SJSA1 (cell line): ENCODE results near the gene KCNAB1. TPM values are rescaled to one million over a fixed set of nuclear protein-coding genes. Genes with fewer than 3 reads are reported as not detected.
A peak's percentile ranks its signal among the peaks of the same experiment; 100 is the strongest.

Source experiments
- DNase-seq, 2 experiments: peaks; one replicate each; pipeline ENCODE4 v3.0.0-alpha.2; 2015 to 2020; ENCODE audit warnings: low spot score in 2 of 2, low read depth in 1 of 2
- H3K27ac ChIP-seq: fragments of 250-450 bp; sonication (Bioruptor Pico); 2 replicates; pipeline ENCODE4 v1.5.1; 2020; ENCODE audit warnings: mild to moderate bottlenecking, moderate library complexity
- H3K27me3 ChIP-seq: fragments of 250-450 bp; sonication (Bioruptor Pico); replicated peaks from 2 replicates; pipeline ENCODE4 v1.5.1; 2020; ENCODE audit warnings: mild to moderate bottlenecking, moderate library complexity
- H3K36me3 ChIP-seq: fragments of 250-450 bp; sonication (Bioruptor Pico); 2 replicates; pipeline ENCODE4 v1.5.1; 2020; ENCODE audit warnings: mild to moderate bottlenecking
- H3K4me1 ChIP-seq: fragments of 250-450 bp; sonication (Bioruptor Pico); replicated peaks from 2 replicates; pipeline ENCODE4 v1.6.1; 2021; ENCODE audit warnings: mild to moderate bottlenecking
- H3K4me3 ChIP-seq: fragments of 250-450 bp; sonication (Bioruptor Pico); 2 replicates; pipeline ENCODE4 v1.5.1; 2020; ENCODE audit warnings: mild to moderate bottlenecking
- H3K9me3 ChIP-seq: fragments of 250-450 bp; sonication (Bioruptor Pico); replicated peaks from 2 replicates; pipeline ENCODE4 v1.5.1; 2020; ENCODE audit warnings: mild to moderate bottlenecking
- total RNA-seq: library from RNA; depleted of rRNA; stranded (reverse); fragments of >200 nt; shearing (Covaris generic); gene quantifications from 2 replicates; pipeline ENCODE4 v1.2.3, GENCODE V29; 2014

KCNAB1 gene
- total RNA-seq, 1 experiment from 2014 or later: 1.6 TPM

DNA sequence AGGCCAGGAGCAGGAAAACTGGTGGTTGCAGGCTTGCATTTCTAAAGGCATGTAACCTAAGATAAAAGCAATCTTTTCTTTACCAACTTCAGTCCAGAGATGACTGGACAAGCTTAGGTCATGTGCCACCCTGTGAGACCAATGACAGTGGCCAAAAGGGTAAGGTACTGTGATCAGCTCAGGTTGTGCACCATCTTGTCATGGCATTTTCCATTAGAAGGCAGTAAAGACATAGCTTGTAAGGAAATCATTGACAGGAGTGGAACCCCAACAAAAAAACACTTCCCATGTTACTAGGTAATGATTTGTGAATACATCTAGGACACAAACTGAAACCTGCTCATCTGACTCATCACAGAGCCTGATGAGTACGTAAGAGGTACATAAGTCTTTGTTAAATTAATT, 399.4 kb downstream of the KCNAB1 start:
- Histone ChIP-seq H3K4me1 (peaks cover 35% of the 10 kb centered on the region), H3K27me3 (no peaks in the 10 kb centered on the region), H3K9me3 (peaks cover 4% of the 10 kb centered on the region), H3K27ac (no peak overlapping the region), H3K4me3 (no peak overlapping the region), H3K36me3 (peaks cover 5% of the 10 kb centered on the region)
- DNase-seq: no peak

DNA sequence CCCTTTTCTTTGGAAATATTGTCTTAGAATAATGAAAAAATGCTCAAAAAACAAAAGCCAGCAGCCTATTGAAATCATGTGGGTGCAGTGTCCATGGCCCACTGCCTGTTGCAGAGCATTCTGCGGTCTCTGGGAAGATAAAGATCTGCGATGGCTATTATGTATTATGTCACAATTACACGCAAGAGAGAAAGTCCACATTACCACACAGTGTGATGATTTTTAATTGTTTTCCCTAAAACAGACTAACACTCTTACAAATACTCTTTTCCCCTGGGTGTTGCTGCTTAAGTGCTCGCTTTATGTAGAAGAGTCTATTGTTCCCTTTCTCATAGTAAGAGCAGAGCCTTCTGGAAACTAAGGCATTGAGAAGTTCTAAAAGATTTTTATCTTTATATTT, 402.3 kb downstream of the KCNAB1 start:
- Histone ChIP-seq H3K27me3 (no peaks in the 10 kb centered on the region), H3K4me3 (no peak overlapping the region), H3K36me3 (peaks cover 5% of the 10 kb centered on the region), H3K4me1 (peaks cover 39% of the 10 kb centered on the region), H3K9me3 (peaks cover 4% of the 10 kb centered on the region), H3K27ac (peak overlapping the region; percentile 72)
- peak in 1 of 2 experiments; percentile 59 for DNase-seq

DNA sequence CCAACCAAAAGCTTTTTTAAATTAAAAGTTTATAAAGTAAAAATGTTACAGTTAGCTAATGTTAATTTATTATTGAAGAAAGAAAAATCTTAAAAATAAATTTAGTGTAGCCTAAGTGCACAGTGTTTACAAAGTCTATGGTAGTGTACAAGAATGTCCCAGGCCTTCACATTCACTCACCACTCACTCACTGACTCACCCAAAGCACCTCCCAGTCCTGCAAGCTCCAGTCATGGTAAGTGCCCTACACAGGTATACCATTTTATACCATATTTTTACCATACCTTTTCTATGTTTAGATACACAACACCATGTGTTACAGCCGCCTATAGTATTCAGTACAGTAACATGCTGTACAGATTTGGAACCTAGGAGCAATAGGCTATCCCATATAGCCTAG, 405.4 kb downstream of the KCNAB1 start:
- peak overlapping the region; percentile 12; the same call in 1 of the 2 replicates for H3K27ac ChIP-seq
- no peak overlapping the region for H3K4me3 ChIP-seq
- DNase-seq: no peak
- peaks cover 5% of the 10 kb centered on the region for H3K36me3 ChIP-seq
- H3K9me3 ChIP-seq: peaks cover 4% of the 10 kb centered on the region
- peaks cover 39% of the 10 kb centered on the region for H3K4me1 ChIP-seq
- H3K27me3 ChIP-seq: no peaks in the 10 kb centered on the region

DNA sequence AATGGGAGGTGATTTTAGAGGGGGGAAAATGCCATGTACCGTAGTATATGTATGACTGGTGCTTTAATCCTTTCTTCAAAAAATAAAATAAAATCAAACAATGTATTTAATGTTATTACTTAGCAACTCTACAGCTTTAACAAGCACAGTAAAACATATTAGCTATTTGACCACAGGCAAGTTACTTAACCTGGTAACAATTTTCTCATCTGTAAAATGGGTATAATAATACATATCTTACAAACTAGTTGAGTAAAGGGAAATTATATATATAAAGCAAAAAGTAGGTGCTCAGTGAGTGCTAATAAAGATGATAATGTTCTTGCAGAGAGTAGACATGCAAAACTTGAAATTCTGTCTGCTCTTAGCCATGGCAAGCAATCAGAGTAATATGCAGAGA, 406.7 kb downstream of the KCNAB1 start:
- no peak for DNase-seq
- H3K27me3 ChIP-seq: no peaks in the 10 kb centered on the region
- no peak overlapping the region for H3K4me3 ChIP-seq

DNA sequence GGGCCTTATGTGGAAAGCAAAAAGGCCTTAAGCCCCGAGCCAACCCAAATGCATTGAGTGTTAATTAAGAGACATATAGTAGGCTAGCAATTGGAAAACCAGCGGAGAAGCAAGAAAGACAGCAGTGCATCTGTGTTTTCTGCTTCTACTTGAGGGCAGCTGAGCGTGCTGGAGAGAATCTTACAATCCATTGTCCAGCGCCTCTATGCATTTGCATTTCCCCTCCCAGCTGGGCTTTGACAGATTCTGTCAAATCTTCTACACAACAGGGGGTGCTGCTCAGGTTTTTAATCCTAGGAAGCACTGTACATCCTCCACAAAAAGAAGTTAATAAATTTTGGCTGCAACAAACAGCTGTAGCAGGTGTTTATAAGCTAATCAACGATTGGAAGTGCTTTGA, 410.6 kb downstream of the KCNAB1 start:
- H3K36me3 ChIP-seq: no peaks in the 10 kb centered on the region; the same call in 1 of the 2 replicates
- DNase-seq: no peak
- no peaks in the 10 kb centered on the region for H3K27me3 ChIP-seq
- no peak overlapping the region for H3K27ac ChIP-seq
- no peak overlapping the region for H3K4me3 ChIP-seq
- H3K4me1 ChIP-seq: peaks cover 41% of the 10 kb centered on the region
- H3K9me3 ChIP-seq: no peaks in the 10 kb centered on the region

More for the DNA sequence above, 406.7 kb downstream of the KCNAB1 start:
- Histone ChIP-seq H3K27ac (no peak overlapping the region), H3K9me3 (peaks cover 4% of the 10 kb centered on the region), H3K4me1 (peaks cover 38% of the 10 kb centered on the region), H3K36me3 (peaks cover 5% of the 10 kb centered on the region)

DNA sequence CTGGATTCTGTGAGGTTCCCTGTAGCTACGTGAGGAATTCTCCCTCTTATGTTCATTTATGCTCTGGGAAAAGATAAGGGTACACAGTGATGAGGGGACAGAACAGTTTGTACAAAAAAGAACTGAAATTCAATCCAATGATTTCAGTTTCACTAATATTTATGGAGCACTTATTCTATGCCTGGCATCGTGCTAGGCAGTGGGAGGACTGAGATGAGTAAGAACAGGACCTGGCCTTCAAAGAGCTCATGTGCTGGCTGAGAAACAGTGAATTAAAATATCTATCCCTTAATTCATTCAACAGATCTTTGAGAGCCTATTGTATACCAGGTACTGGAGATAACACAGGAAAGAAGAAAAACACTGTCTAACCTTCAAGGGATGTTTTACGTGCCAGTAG, 412.4 kb downstream of the KCNAB1 start:
- Histone ChIP-seq H3K27ac (peak overlapping the region; percentile 82), H3K4me3 (no peak overlapping the region), H3K9me3 (no peaks in the 10 kb centered on the region), H3K27me3 (no peaks in the 10 kb centered on the region), H3K4me1 (peaks cover 54% of the 10 kb centered on the region), H3K36me3 (no peaks in the 10 kb centered on the region; the same call in 1 of the 2 replicates)
- DNase-seq: no peak

DNA sequence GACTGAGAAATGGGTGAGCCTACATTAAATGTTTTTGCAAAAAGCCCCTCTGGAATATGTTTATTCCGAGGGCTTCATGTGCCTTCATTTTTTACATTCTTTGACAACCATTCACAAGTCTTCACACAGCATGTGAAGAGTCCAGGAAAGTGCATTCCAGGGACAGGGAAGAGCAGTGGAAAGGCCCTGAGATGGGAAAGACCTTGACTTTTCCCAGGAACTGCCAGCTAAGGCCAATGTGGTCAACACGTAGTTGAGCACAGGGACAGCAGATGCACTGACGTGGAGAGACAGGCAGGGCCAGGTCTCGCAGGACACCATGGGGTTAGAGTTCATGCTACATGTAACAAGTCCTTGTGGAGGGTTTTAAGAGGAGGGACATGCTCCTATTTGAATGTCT, 412.8 kb downstream of the KCNAB1 start:
- DNase-seq: peak; percentile 70 to 85
- H3K4me1 ChIP-seq: peaks cover 58% of the 10 kb centered on the region
- H3K9me3 ChIP-seq: no peaks in the 10 kb centered on the region
- H3K36me3 ChIP-seq: peaks cover 1% of the 10 kb centered on the region
- H3K4me3 ChIP-seq: no peak overlapping the region
- peak overlapping the region; percentile 82 for H3K27ac ChIP-seq
- H3K27me3 ChIP-seq: no peaks in the 10 kb centered on the region

DNA sequence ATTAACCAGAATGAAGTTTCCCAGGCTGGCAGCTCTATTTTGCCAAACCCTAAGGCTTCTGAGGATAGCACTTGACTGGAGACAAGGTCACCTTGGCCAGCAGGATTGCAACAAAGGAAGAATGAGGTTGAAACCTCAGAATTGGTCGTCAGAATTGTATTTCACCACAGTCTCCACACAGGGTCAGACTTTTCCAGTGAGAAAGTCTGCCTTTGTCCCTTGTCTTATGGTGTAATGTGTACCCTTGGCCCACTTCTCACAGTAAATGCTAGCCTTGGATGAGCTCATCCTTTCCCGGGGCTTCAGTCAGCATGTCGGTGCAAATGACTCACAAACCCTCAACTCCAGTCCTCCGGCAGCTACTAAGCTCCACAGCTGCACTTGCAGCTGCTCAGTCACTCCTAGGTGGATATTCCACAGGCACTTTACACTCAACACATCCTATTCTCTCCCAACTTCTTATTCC, 414.8 kb downstream of the KCNAB1 start:
- Histone ChIP-seq H3K4me3 (no peak overlapping the region), H3K9me3 (no peaks in the 10 kb centered on the region), H3K36me3 (peaks cover 18% of the 10 kb centered on the region), H3K4me1 (peaks cover 63% of the 10 kb centered on the region), H3K27me3 (no peaks in the 10 kb centered on the region), H3K27ac (peak overlapping the region; percentile 82)
- DNase-seq: peak; percentile 88 to 92

DNA sequence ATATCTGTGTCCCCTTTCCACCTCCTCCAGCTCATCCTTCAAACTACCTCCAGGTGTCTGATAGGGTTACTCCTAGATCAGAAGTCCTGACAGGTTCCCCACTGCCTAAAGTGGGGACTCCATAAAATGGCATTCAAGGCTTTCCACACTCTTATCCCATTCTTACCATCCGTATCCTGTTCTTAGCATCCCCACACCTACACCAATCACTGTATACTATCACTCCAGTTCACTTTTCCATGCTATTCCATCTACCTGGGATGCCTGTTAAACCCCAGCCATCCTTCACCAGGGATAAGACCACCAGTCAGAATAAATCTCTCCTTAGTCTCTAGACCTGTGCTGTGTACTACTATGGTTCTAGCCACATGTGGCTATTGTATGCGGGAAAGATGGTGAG, 415.4 kb downstream of the KCNAB1 start:
- peak overlapping the region; percentile 82 for H3K27ac ChIP-seq

DNA sequence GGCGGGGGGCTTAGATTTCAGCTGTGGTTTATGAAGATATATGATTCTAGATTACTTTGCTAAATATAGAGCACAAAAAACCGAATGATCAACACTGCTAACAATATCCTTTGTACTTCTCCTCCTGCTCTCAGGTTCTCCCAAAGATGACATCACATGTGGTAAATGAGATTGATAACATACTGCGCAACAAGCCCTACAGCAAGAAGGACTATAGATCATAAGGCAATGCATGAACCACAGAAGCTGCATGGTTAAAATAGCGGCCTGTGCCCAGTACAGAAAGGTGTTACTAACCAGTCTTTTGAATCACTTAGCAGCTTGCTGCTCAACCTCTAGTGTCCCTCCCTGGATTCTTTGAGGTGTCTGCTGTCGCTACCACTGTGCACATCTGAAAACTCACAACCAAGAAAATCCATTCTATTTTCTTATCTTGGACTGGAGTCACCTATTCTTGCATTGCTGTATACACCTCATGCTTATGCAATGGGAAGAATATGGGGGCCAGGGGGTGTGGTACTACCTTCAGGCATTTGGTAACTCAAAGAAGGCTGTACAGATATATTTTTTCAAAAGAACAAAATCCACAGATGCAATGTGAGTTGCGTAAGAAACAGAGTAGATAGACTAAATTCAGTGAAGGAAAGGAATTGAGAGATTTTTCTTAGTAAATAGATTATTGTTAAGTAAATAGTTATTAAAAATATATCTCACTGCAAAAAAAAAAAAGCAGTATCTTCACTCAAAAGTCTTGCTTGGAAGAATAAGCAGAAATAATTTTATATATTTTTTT, 416.3 kb downstream of the KCNAB1 start:
- DNase-seq: no peak
- H3K27ac ChIP-seq: no peak overlapping the region; the same call in none of the 2 replicates
- H3K4me3 ChIP-seq: no peak overlapping the region
- no peaks in the 10 kb centered on the region for H3K27me3 ChIP-seq
- peaks cover 29% of the 10 kb centered on the region for H3K36me3 ChIP-seq
- peaks cover 75% of the 10 kb centered on the region for H3K4me1 ChIP-seq
- no peaks in the 10 kb centered on the region for H3K9me3 ChIP-seq

More for the DNA sequence above, 415.4 kb downstream of the KCNAB1 start:
- Histone ChIP-seq H3K9me3 (no peaks in the 10 kb centered on the region), H3K4me3 (no peak overlapping the region), H3K27me3 (no peaks in the 10 kb centered on the region), H3K36me3 (peaks cover 21% of the 10 kb centered on the region), H3K4me1 (peaks cover 66% of the 10 kb centered on the region)
- no peak for DNase-seq

DNA sequence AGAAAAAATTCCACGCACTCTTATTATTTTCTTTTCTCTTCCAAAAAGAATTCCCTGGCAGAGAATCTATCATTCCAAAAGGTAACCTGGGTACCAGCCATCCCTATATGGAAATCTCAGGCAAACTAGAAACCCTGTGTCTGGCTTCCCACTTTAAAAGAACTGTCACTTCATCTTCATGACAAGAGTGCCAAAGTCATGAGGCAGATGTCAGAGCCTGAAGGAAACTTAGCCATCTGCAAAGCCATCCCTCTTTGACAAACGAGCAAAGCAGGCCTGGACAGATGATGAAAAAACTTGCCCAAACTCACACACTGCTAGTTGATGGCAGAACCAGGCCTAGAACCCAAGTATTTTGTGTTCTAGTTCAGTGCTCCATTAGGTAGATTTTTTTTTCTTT, 418.7 kb downstream of the KCNAB1 start:
- no peak for DNase-seq
- Histone ChIP-seq H3K9me3 (no peaks in the 10 kb centered on the region), H3K27me3 (no peaks in the 10 kb centered on the region), H3K4me1 (peaks cover 75% of the 10 kb centered on the region), H3K4me3 (no peak overlapping the region), H3K27ac (no peak overlapping the region), H3K36me3 (peaks cover 45% of the 10 kb centered on the region)

DNA sequence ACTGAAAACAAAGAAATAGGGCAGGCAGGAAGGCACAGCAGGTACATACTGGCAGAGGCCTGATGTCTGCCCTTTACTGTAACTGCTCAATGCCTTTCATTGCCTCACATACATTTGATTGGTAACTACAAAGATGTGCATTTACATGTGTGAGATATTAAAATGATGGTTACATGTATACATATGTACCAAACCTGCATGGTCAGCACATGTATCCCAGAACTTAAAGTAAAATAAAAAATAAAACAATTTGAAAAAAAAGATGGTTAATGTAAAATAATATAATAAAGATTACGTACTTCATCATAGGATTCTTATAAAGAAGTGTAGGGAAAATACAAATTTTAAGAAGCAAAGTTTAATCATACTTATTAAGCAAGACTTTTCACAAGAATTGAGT, 419.4 kb downstream of the KCNAB1 start:
- no peak for DNase-seq
- H3K27me3 ChIP-seq: no peaks in the 10 kb centered on the region
- H3K27ac ChIP-seq: no peak overlapping the region
- H3K4me3 ChIP-seq: no peak overlapping the region
- H3K9me3 ChIP-seq: no peaks in the 10 kb centered on the region
- peaks cover 53% of the 10 kb centered on the region for H3K36me3 ChIP-seq
- peaks cover 75% of the 10 kb centered on the region for H3K4me1 ChIP-seq

DNA sequence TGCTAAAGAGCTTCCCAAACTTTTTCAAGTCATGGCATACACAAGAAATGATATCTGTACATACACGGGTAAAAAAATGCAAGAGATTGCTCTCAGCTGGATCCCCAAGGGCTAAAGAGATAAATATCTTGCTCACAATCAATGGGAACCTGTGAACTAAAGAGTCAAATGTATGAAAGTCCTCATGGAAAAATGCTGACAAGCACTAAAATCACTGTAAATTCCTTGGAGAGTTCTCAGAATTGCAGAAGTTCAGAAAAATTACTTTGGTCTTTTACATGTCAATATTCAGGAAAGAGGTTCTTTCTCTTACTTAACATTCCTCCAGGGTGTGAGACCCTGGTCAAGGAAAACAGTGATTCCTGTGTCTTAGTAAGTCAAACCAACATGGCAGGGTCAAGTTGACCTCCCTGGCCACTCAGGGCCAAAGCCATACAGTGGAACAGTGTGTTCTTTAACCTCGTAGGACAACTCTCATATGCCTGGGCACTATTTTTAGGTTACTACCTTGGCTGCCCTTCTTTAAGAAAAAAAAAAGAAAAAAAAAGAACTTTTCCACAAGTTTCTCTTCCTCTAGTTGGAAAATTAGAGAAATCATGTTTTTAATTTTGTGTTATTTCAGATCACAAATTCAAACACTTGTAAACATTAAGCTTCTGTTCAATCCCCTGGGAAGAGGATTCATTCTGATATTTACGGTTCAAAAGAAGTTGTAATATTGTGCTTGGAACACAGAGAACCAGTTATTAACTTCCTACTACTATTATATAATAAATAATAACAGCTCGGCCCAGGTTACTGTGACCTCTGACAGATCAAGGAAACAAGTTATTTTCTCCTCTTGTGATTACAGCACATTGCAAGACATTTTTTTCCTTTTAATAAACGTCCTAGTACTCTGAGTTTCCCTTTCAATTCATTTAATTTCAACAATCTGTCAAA, 422.0 kb downstream of the KCNAB1 start:
- H3K4me3 ChIP-seq: no peak overlapping the region
- peaks cover 75% of the 10 kb centered on the region for H3K4me1 ChIP-seq
- no peaks in the 10 kb centered on the region for H3K27me3 ChIP-seq
- H3K36me3 ChIP-seq: peaks cover 78% of the 10 kb centered on the region
- no peak for DNase-seq
- peak overlapping the region; percentile 72 for H3K27ac ChIP-seq
- no peaks in the 10 kb centered on the region for H3K9me3 ChIP-seq
